Hepatic stellate cell (primary cell): ENCODE results near the gene IL13RA1.
"Not testable (repeated sequence)": the region's sequence is repeated elsewhere in the genome, so short reads cannot be mapped to it uniquely, and the experiment has no call there.

ENCODE experiments used
- DNase-seq: peaks from one replicate; pipeline ENCODE4 v3.0.0; 2011; ENCODE audit warnings: low spot score

The IL13RA1 gene

GRCh38 chrX:118729042-118729652 lies 1.7 kb downstream of the IL13RA1 start:
- DNase-seq, result no peak

GRCh38 chrX:118730500-118731247 lies 3.3 kb downstream of the IL13RA1 start:
- peak; percentile 44 for DNase-seq

- DNase-seq, result not testable (repeated sequence)
These were observed 5.1 kb downstream of the IL13RA1 start for GRCh38 chrX:118732551-118732950.

GRCh38 chrX:118734909-118735308 lies 7.5 kb downstream of the IL13RA1 start:
- no peak for DNase-seq

GRCh38 chrX:118736394-118737010 lies 9.1 kb downstream of the IL13RA1 start:
- no peak for DNase-seq

GRCh38 chrX:118739577-118739976 lies 12.2 kb downstream of the IL13RA1 start:
- DNase-seq, result no peak

- DNase-seq, result no peak
These were observed 13.0 kb downstream of the IL13RA1 start for GRCh38 chrX:118740276-118740889.

- DNase-seq, result no peak
These were observed 14.8 kb downstream of the IL13RA1 start for GRCh38 chrX:118742176-118742575.

GRCh38 chrX:118745570-118745969 lies 18.2 kb downstream of the IL13RA1 start:
- DNase-seq, result no peak

GRCh38 chrX:118751950-118752783 lies 24.8 kb downstream of the IL13RA1 start:
- no peak for DNase-seq

GRCh38 chrX:118755633-118756032 lies 28.2 kb downstream of the IL13RA1 start:
- no peak for DNase-seq

GRCh38 chrX:118756101-118756500 lies 28.7 kb downstream of the IL13RA1 start:
- DNase-seq, result no peak

GRCh38 chrX:118758511-118758910 lies 31.1 kb downstream of the IL13RA1 start:
- no peak for DNase-seq

GRCh38 chrX:118760025-118760424 lies 32.6 kb downstream of the IL13RA1 start:
- DNase-seq, result no peak

GRCh38 chrX:118761939-118762707 lies 34.7 kb downstream of the IL13RA1 start:
- no peak for DNase-seq

GRCh38 chrX:118763489-118763888 lies 36.1 kb downstream of the IL13RA1 start:
- no peak for DNase-seq

- no peak for DNase-seq
These were observed 36.7 kb downstream of the IL13RA1 start for GRCh38 chrX:118764122-118764521.

GRCh38 chrX:118770133-118770760 lies 42.8 kb downstream of the IL13RA1 start:
- no peak for DNase-seq

- no peak for DNase-seq
These were observed 44.6 kb downstream of the IL13RA1 start for GRCh38 chrX:118772051-118772450.

GRCh38 chrX:118773782-118774181 lies 46.4 kb downstream of the IL13RA1 start:
- DNase-seq, result no peak

- DNase-seq, result no peak
These were observed 52.2 kb downstream of the IL13RA1 start for GRCh38 chrX:118779581-118779980.
